GM21423 (cell line): ENCODE results near the gene CCDC73.
"Not testable (repeated sequence)": the region's sequence is repeated elsewhere in the genome, so short reads cannot be mapped to it uniquely, and the experiment has no call there.

Source experiments
- ATAC-seq: cut with Tn5 transposase; IDR thresholded peaks from one replicate; pipeline ENCODE4 v1.9.1; 2021; ENCODE audit warnings: mild to moderate bottlenecking, moderate library complexity; ENCODE audit not compliant: unreplicated experiment

The CCDC73 gene

DNA sequence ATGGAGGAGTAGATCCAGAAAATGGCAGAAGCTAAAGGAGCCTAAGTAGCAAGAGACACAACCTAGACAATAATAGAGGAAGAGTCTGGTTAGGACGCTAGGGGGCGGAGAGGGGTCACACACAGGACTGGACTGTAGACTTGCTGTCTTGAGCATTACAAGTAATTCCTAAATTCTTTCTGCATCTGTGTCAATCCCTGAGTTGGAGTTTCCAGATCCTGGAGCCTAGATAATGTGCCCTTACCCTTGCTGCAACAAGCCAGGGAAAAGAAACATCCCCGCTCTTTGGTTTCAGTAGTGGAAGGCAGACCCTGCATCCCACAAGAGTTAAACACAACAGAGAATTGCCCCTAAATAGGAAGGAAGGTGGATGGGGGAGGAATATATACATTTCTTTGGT is 14.9 kb upstream of the CCDC73 start:
- ATAC-seq: peak; percentile 97

DNA sequence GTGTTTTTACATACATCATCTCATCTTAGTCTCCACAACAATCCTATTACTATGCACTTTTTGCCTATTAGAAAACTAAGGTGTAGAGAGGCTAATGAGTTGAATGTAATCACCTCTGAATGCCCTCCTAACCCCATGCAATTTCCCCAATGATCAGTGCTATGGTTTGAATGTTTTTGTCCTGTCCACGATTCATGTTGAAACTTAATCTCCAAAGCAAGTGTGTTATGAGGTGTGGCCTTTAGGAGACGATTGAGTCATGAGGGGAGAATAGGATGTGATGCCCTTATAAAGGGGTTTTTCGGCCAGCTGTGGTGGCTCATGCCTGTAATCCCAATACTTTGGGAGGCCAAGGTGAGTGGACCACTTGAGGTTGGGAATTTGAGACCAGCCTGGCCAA is 2.0 kb upstream of the CCDC73 start:
- no peak for ATAC-seq

DNA sequence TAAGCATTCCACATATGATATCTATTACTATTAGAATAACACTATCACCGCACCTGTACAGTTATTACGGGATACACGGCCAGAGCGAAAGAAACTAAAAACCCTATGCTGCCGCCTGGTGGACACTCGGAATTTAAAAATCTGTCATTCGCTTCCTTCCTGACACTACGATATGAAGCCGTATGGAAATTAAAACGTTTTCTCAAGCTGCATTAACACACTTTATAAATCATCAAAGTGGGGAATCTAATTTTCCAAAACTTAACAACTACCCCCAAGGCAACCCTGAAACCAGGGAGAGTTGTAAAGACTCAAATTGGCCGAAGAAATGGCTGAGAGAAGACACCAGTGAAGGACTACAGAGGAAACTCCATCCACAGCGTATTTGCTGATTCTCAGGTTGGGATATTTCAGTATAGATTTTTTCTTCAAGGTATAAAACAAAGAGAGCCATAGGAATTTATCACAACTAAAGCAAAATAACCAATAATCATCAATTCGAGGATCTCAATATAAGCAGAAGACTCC is 1.4 kb downstream of the CCDC73 start:
- peak; percentile 91 for ATAC-seq

DNA sequence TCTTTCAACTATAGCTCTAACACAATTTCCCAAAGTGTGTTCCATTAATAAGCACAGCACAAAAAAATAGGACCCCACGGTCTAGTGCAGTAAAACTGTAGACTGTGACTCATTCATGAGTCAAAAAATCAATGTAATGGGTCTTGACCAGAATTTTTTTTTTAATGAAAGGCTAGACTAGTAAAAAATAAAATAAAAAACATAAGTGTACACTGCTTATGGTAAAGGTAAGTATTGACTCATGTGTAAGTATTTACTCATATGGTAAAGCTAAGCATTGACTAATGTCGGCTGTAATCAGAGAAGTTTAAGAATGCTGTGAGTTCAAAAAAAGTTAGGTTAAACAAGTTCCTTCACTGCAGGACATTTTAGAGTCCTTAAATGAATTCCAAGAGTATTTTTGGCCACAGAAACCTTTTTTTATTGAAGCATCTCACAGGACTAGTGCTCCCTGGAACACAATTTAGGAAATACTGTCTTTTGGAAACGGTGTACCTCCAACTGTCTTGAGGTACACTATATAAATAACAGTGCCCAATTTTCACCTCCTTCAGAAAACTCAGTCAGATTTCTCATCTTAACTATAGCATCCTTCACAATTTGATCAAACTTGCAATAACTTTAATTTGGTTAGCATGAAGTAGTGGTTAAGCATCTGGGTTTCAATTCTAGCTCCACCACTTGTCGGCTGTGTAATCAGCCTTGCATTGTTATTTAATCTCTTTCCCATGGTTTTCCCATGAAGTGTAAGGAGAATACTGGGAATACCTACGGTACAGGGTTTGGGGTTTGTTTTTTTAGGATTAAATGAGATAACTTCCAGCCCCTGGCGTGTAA is 2.1 kb downstream of the CCDC73 start:
- peak; percentile 15 for ATAC-seq

DNA sequence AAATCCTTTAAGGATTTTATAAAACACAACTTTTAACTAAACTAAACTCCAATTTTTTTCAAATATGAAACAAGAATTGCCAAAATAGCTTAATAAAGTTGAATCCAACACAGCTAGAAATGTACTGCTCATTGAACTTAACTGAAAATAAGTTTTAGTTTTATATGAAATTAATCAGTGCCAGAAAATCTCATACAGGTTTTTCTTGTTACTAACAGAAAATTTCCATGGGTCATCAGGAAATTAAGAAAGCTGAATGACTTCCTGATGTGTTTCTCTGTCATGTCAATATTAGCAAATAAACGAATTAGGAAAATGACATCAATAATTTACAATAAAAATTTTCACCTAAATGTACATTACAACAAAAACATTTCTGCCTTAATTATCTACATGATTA is 3.5 kb downstream of the CCDC73 start:
- no peak for ATAC-seq

DNA sequence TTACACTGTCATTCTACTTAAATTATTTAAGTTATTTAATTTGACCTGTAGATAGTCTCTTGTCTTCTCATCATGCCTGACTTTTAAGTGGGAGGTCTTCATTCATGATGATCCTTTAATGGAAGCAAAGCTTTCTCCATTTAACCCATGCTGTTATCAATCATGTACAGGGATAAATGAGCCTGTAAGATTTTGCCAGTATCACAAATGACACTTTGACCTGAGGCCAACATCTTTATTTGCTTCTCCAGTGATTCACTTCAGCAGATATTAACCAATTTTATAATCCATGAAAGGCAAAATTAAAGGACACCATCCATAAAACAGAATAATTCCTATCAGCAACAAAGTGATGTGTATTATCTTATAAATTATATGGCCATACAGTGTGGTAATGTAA is 7.7 kb downstream of the CCDC73 start:
- ATAC-seq: no peak

DNA sequence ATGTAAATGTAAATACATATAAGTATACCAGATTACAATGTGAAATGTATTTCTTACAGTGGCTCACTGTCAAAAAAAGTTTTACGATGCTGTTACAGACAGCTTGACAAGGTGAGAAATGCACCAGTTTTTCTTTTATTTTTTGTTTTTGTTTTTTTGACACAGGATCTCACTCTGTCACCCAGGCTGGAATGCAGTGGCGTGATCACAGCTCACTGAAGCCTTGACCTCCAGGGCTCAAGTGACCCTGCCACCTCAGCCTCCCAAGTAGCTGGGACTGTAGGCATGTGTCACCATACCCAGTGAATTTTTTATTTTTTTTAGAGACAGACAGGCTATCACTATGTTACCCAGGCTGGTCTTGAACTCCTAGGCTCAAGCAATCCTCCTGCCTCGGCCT is 9.2 kb downstream of the CCDC73 start:
- ATAC-seq: no peak

DNA sequence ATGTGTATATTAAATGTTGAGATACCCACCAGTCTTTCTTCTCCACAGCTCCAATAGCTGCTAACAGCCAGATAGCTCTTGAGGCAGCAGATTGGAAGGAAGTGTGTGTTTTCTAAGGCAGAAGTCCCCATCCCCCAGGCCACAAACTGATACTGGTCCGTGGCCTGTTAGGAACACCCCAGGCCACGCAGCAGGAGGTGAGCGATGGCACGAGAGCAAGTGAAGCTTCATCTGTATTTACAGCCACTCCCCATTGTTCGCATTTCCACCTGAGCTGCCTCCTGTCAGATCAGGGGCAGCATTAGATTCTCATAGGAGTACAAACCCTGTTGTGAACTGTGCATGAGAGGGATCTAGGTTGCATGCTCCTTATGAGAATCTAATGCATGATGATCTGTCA is 12.7 kb downstream of the CCDC73 start:
- no peak for ATAC-seq

DNA sequence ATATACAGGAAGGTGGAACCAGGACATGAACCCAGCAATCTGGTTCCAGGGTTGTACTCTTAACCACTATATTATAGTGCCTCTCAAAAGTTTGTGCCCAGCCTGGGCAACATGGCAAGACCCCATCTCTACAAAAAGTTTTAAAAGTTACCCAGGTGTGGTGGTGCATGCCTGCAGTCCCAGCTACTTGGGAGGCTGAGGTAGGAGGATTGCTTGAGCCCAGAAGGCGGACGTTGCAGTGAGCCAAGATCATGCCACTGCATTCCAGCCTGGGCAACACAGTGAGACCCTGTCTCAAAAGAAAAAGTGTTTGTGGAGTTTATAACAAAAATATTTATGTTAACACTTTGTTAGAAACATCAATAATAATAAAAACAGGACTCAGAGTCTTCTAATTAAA is 13.6 kb downstream of the CCDC73 start:
- ATAC-seq: not testable (repeated sequence)

DNA sequence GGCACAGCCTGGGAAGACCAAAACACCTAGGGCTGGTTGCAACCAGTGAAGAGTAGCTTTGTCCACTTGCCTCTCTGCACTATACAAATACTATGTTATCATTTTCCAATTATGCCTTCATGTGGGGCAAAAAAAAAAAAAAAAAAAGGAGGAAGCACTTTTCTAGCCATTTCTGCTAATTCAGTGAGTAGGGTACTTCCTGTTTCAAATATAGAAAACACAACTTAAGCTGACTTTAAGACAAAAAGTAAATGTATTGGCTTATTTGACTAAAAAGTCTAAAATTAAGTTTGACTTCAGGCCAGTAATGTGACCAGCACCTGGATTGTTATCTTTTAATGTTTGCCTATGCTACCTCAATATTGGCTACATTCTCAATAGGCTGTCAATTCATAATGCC is 15.3 kb downstream of the CCDC73 start:
- ATAC-seq: no peak

DNA sequence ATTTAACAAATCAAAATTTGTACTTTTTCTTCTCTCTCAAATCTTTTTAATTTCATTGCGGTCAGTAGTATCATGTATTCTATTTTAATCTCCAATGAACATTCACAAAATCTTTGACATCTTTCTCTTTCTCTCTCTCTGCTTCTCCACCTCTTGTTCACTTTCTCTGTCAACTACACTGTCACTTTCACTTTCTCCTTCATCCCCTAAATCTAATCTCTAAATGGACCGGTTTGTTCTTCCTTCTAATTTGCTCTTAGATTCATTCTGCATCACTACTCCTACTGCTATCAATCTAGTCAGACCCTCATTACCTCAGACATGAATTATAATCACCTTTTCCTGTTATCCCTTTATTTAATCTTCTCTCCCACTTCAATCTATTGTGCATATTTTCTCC is 18.6 kb downstream of the CCDC73 start:
- ATAC-seq: no peak

DNA sequence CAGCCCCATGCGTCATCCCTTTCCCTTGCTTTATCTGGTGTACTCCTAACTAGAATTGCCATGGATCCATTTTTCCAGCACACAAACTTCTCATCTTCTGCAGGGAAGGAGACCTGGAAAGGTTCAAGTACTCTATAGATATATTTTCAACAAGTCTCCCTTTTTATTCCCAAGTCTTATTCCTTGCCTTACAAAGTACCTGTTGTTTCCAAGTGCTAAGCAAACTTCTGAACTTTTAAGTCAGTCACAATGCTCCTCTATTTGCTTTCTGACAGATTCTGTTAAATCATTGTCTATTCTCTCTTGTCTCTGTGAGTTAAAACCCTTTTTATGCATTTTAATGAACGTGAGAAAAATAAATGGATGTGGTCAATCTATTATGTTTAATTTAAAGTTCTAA is 20.4 kb downstream of the CCDC73 start:
- ATAC-seq: no peak

DNA sequence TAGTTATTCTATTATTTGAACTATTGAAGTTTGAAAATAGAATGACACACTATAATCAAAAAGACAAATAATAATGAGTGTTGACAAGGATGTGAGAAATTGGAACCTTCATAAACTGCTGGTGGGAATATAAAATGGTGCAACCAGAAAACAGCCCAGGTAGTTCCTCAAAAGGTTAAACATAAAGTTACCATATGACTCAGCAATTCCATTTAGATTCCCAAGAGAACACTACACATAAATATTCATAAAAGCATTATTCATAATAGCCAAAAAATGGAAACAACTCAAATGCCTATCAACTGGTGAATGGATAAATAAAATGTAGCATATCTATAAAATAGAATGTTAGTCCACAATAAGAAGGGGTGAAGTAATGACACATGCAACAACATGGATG is 21.7 kb downstream of the CCDC73 start:
- no peak for ATAC-seq

DNA sequence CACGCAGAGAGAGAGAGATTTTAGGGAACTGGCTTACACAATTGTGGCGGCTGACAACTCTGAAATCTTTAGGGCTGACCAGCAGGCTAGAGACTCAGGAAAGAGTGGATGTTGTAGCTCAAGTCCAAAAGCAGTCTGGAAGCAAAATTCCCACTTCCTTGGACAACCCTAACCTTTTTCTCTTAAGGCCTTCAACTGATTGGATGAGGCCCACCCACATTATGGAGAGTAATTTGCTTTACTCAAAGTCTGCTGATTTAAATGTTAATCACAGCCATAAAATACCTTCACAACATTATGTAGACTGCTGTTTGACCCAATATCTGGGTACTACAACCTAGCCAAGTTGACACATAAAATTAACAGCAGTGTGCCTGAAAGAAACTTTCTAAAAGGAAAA is 32.7 kb downstream of the CCDC73 start:
- ATAC-seq: not testable (repeated sequence)

DNA sequence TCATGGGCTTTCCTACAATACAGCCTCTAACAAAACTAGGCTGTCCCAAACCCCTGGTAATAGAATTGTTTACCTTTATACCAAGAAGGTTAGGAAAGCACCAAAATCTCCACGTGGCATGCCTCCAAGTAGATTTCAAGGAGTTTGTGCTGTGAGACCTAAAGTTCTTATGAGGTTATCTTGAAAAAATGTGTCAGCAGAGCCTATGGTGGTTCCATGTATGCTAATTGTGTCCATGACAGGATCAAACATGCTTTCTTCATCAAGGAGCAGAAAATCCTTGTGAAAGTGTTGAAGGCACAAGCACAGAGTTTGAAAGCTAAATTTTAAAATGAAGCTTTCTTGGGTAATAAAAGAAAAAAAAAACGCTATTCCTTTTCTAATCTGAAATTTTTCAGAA is 36.2 kb downstream of the CCDC73 start:
- no peak for ATAC-seq

DNA sequence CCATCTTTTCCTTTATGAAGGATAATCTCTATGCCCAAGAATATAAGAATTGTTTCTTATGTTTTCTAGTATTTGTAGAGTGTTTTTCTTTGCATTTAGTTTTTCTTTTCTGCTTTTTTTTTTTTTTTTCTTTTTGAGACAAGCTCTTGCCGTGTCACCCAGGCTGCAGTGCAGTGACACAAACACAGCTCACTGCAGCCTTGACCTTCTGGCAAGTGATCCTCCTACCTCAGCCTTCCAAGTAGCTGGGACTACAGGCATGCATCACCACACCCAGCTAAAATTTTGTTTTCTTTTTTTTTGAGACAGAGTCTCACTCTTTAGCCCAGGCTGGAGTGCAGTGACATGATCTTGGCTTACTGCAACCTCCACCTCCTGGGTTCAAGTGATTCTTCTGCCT is 41.3 kb downstream of the CCDC73 start:
- not testable (repeated sequence) for ATAC-seq

DNA sequence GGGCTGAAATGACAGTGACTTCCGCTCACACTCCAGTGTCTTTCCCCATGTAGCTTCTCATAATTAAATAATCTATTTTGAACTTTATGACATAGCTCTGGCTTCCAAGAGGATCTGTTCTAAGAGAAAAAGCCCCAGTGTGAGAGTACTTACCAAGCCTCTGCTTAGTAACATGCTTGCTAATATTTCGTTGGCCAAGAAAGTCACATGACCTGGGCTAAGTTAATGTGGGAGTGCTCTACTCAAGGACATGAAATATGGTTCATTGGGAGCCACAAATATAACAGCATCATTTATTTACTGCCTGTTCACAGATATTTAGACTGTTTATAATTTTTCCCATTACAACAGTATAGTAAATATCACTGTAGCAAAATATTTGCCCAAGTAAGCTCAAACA is 42.5 kb downstream of the CCDC73 start:
- no peak for ATAC-seq

DNA sequence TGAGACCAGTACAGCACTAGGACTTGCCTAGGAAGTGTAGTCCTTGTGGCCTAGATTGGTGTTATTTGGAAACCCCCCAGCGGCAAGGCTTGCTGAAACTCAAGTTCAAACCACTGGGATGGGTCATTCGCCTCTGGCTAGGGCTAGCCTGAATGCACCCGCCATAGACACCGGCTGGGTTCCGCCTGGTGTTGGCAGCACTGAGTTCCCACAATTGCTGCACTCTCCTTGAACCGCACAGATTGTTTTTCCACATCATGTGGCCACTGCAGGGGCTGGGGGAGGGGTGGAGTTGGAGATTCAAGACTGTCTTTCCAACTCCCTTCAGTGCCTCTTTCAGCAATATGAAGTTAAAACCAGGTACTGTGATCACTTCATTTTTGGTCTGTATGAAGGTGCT is 43.1 kb downstream of the CCDC73 start:
- ATAC-seq: no peak

DNA sequence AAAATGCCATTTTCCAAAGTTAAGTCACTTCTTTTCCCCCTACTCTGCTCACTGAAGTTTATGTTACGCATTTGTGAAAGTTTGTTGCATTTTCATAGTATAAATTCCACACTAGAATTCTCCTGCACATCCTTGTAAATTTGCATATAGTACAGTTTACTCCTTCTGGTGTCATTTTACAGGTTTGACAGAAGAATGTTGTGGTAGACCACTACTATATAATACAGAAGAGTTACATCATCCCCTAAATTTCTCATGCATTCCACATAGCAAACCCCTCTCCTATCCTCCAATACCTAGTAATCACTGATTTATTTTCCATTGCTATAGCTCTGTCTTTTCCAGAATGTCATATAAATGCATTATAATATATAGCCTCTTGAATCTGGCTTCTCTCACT is 64.5 kb downstream of the CCDC73 start:
- ATAC-seq: no peak

DNA sequence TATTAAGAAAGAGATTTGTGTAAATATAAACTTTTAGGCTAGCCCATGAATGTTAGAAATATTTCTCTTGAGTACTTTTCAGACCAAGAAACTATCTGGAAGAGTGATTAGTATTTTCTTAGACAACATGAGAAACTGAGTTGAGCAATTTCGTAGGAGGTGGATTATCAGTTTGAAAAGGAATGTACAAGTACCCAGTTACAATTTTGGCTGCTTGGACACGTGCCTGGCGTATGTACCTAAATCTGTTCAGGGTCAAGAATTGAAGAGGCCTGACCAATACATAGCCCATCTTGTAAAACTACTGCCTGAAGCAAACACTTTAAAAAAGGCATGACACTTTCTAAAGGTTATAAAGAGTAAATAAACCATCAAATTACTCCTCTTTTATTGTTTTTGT is 71.1 kb downstream of the CCDC73 start:
- ATAC-seq: no peak

DNA sequence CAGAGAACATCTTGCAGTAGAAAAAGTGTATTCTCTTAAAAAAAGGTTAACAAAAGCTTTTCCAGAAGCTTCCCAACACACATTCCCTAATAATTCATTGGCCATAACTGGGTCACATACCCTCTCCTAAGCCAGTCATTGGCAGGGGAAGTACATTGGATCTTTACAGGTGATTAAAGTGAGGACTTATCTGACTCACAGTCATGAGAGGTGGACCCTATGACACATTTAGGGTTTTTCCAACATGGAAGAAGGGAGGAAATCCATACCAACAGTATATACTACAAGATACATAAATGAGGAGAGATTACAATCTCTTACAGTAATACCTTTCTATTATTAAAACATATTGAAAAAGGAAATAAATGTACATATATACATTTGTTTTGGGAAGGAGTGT is 72.2 kb downstream of the CCDC73 start:
- no peak for ATAC-seq

DNA sequence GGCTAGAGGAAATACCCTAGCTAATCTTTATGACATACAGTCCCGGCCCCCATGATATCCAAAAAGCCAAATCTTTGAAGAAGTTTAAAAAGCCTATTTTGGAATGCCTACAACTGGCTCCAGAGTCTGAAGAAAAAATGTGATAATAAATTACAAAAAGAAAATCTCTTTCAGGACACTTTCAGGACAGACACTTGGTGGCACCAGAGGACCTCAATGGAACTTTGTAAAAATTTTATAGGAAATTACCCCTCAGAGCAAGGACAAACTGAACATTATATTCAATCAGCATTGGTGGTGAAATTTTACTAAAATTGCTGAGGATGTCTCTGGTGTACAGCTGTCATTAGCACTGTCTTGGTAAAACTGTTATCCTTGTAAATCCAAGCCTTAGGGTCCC is 81.0 kb downstream of the CCDC73 start:
- no peak for ATAC-seq

DNA sequence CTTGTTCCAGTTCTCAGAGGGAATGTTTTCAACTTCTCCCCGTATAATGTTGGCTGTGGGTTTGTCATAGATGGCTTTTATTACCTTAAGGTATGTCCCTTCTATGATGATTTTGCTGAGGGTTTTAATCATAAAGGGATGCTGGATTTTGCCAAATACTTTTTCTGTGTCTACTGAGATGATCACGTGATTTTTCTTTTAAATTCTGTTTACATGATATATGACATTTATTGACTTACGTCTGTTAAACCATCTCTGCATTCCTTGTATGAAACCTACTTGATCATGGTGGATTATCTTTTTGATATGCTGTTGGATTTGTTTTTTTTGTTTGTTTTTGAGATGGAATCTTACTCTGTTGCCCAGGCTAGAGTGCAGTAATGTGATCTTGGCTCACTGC is 85.5 kb downstream of the CCDC73 start:
- not testable (repeated sequence) for ATAC-seq
